ENCODE measurements around the gene NPAT.
"Not testable (repeated sequence)": the region's sequence is repeated elsewhere in the genome, so short reads cannot be mapped to it uniquely, and the experiment has no call there.

DNA sequence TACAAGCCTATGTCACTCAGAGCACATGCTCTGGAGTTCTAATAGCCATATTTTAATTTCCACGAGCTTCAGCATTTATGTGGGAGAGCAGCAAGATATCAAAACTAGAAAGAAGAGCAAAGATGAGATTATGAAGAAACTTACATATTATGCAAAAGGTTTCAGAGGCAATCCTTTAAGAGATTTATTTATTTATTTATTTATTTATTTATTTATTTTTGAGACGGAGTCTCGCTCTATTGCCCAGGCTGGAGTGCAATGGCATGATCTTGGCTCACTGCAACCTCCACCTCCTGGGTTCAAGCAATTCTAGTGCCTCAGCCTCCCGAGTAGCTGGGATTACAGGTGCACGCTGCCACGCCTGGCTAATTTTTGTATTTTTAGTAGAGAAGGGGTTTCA lies 59.6 kb downstream of the NPAT start:
- TF ChIP-seq EZH2 (IDR thresholded peaks at IDR 0.05; ENCODE audit: low read depth): not testable (repeated sequence)
- TF ChIP-seq, protein P1, sequence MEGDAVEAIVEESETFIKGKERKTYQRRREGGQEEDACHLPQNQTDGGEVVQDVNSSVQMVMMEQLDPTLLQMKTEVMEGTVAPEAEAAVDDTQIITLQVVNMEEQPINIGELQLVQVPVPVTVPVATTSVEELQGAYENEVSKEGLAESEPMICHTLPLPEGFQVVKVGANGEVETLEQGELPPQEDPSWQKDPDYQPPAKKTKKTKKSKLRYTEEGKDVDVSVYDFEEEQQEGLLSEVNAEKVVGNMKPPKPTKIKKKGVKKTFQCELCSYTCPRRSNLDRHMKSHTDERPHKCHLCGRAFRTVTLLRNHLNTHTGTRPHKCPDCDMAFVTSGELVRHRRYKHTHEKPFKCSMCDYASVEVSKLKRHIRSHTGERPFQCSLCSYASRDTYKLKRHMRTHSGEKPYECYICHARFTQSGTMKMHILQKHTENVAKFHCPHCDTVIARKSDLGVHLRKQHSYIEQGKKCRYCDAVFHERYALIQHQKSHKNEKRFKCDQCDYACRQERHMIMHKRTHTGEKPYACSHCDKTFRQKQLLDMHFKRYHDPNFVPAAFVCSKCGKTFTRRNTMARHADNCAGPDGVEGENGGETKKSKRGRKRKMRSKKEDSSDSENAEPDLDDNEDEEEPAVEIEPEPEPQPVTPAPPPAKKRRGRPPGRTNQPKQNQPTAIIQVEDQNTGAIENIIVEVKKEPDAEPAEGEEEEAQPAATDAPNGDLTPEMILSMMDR (conservative IDR thresholded peaks at IDR 0.05): not testable (repeated sequence)
